OCI-LY3 (cell line): ENCODE results near the gene TRIM58.

ENCODE experiments used
- H2AFZ ChIP-seq: fragments of 200-600, 300-600 bp; shearing (Covaris generic); 2 replicates; pipeline ENCODE4 v1.6.0; 2014; ENCODE audit warnings: antibody characterized with exemption, low read depth, low read length
- H3K27ac ChIP-seq: fragments of 200-600, 300-600 bp; sonication (generic); 2 replicates; pipeline ENCODE4 v1.5.1; 2014; ENCODE audit warnings: mild to moderate bottlenecking, low read length, moderate library complexity, mixed read lengths
- H3K27me3 ChIP-seq: fragments of 200-600, 300-600 bp; sonication (generic); 2 replicates; pipeline ENCODE4 v1.6.1; 2014; ENCODE audit warnings: low read depth, low read length, mixed read lengths
- H3K36me3 ChIP-seq: fragments of 200-600, 300-600 bp; sonication (generic); replicated peaks from 2 replicates; pipeline ENCODE3; 2014; ENCODE audit warnings: low read depth, low read length, mixed read lengths
- H3K4me1 ChIP-seq: fragments of 300-600, 200-600 bp; sonication (generic); 2 replicates; pipeline ENCODE4 v1.6.1; 2014; ENCODE audit warnings: low read length, mixed read lengths
- H3K4me2 ChIP-seq: fragments of 200-600, 300-600 bp; sonication (generic); 2 replicates; pipeline ENCODE4 v1.6.1; 2014; ENCODE audit warnings: low read length, mixed read lengths
- H3K4me3 ChIP-seq: fragments of 300-600, 200-600 bp; sonication (generic); 2 replicates; pipeline ENCODE4 v1.5.1; 2014; ENCODE audit warnings: antibody characterized with exemption, mild to moderate bottlenecking, low read length, moderate library complexity
- H3K79me2 ChIP-seq: fragments of 300-600, 200-600 bp; shearing (Covaris generic); 2 replicates; pipeline ENCODE4 v1.6.1; 2014; ENCODE audit warnings: mild to moderate bottlenecking, low read length, mixed read lengths
- H3K9ac ChIP-seq: fragments of 300-600, 200-600 bp; shearing (Covaris generic); 2 replicates; pipeline ENCODE4 v1.6.0; 2014; ENCODE audit warnings: mild to moderate bottlenecking, low read length, moderate library complexity
- H3K9me3 ChIP-seq: fragments of 200-600, 300-600 bp; shearing (Covaris generic); 2 replicates; pipeline ENCODE4 v1.6.1; 2014; ENCODE audit warnings: low read length, mixed read lengths; ENCODE audit not compliant: insufficient read depth
- H4K20me1 ChIP-seq: fragments of 200-600, 300-600 bp; sonication (generic); 2 replicates; pipeline ENCODE4 v1.6.1; 2016; ENCODE audit warnings: low read length, mixed read lengths; ENCODE audit not compliant: insufficient read depth
- EZH2phosphoT487 ChIP-seq: fragments of 200-600 bp; shearing (Covaris generic); IDR thresholded peaks from 2 replicates; pipeline ENCODE4 v1.6.1; 2018; ENCODE audit warnings: antibody characterized with exemption, mixed run types, low read depth
- TF ChIP-seq, protein P1 (sequence below): fragments of 200-600, 300-600 bp; sonication (generic); IDR thresholded peaks from 2 replicates; pipeline ENCODE4 v1.5.1; 2014; ENCODE audit warnings: antibody characterized with exemption, low read length, low read depth

Gene TRIM58

DNA sequence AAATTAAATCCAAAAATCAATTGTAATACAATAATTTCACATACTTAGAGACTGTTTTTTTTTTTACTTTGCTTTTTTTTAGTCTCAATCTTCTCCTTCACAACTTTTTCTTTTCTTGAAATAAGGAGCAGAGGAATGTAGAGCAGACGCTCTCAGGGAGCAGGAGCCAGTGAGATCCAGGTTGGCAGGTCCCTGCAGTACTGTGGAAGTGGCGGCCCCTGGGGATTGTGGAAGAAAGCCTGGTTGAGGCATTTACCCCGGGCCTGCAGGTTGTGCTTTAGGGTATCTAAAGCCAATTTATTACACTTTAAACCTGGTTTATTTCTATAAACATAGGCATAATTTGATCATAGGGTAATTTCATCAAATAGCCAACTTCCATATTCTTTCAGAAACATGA, 67.0 kb downstream of the TRIM58 start:
- Histone ChIP-seq H3K36me3 (no peaks in the 10 kb centered on the region), H3K27me3 (no peaks in the 10 kb centered on the region), H3K79me2 (no peaks in the 10 kb centered on the region), H3K27ac (no peak overlapping the region), H4K20me1 (no peaks in the 10 kb centered on the region), H2AFZ (no peak overlapping the region), H3K4me3 (no peak overlapping the region), H3K4me2 (no peak overlapping the region), H3K4me1 (no peaks in the 10 kb centered on the region), H3K9ac (no peak overlapping the region), H3K9me3 (no peaks in the 10 kb centered on the region)
- TF ChIP-seq, protein P1, sequence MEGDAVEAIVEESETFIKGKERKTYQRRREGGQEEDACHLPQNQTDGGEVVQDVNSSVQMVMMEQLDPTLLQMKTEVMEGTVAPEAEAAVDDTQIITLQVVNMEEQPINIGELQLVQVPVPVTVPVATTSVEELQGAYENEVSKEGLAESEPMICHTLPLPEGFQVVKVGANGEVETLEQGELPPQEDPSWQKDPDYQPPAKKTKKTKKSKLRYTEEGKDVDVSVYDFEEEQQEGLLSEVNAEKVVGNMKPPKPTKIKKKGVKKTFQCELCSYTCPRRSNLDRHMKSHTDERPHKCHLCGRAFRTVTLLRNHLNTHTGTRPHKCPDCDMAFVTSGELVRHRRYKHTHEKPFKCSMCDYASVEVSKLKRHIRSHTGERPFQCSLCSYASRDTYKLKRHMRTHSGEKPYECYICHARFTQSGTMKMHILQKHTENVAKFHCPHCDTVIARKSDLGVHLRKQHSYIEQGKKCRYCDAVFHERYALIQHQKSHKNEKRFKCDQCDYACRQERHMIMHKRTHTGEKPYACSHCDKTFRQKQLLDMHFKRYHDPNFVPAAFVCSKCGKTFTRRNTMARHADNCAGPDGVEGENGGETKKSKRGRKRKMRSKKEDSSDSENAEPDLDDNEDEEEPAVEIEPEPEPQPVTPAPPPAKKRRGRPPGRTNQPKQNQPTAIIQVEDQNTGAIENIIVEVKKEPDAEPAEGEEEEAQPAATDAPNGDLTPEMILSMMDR, result no peak
- no peak for TF ChIP-seq EZH2phosphoT487

DNA sequence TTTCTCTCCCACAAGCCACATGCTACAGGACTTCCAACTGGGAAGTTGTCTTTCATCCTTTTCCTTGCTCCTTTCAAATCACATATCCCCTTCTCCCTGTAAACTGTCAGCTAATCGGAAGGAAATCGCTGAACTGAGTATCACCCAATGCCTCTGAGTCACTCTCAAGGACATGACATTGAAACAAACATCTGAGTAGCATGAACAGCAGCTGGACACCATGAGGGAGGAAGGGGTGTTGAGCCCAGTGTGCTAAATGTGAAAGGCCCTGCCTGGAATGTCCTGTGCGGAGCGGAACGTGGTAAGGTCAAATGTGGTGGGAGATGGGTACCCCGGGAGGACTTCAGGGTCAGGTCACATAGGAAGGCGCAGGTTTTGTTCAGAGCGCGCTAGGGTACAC, 67.9 kb downstream of the TRIM58 start, which contains the start of gene OR2AJ1:
Gene OR2AJ1 (plus strand): TSS at position 22 of the 400 bp plus-strand sequence. CDS start 8,880 bp downstream, outside the sequence.
- no peaks in the 10 kb centered on the region for H4K20me1 ChIP-seq
- H3K4me3 ChIP-seq, result no peak within 1 kb of the TSS
- no peaks in the 10 kb centered on the region for H3K27me3 ChIP-seq
- H3K9ac ChIP-seq, result no peak within 1 kb of the TSS
- no peaks in the 10 kb centered on the region for H3K79me2 ChIP-seq
- no peak within 1 kb of the TSS for H3K4me2 ChIP-seq
- no peaks in the 10 kb centered on the region for H3K36me3 ChIP-seq
- no peaks in the 10 kb centered on the region for H3K9me3 ChIP-seq
- H2AFZ ChIP-seq, result no peak within 1 kb of the TSS
- H3K27ac ChIP-seq, result no peak within 1 kb of the TSS
- TF ChIP-seq EZH2phosphoT487, result no peak
- TF ChIP-seq, protein P1, result no peak
- no peaks in the 10 kb centered on the region for H3K4me1 ChIP-seq
